Erythroblast (primary cell): ENCODE results near the gene TRIM60.
"Not testable (repeated sequence)": the region's sequence is repeated elsewhere in the genome, so short reads cannot be mapped to it uniquely, and the experiment has no call there.

Source experiments
- GATA1 ChIP-seq: IDR thresholded peaks from 2 replicates; pipeline ENCODE4 v1.6.1; 2011; ENCODE audit warnings: low read depth, mild to moderate bottlenecking, control low read depth, low read length, moderate library complexity
- POLR2A ChIP-seq: IDR thresholded peaks from 2 replicates; pipeline ENCODE4 v1.6.1; 2011; ENCODE audit warnings: mild to moderate bottlenecking, low read length

GRCh38 chr4:164990786-164991185, 41.0 kb upstream of the TRIM60 start:
- TF ChIP-seq POLR2A, GATA1: not testable (repeated sequence)
